NCI-H2196 (cell line): ENCODE measurements around the gene MZF1.

ENCODE experiments used
- DNase-seq: peaks from one replicate; lab custom pipeline; 2025; ENCODE audit not compliant: unreplicated experiment; lab: John Stamatoyannopoulos, UW

The MZF1 gene

DNA sequence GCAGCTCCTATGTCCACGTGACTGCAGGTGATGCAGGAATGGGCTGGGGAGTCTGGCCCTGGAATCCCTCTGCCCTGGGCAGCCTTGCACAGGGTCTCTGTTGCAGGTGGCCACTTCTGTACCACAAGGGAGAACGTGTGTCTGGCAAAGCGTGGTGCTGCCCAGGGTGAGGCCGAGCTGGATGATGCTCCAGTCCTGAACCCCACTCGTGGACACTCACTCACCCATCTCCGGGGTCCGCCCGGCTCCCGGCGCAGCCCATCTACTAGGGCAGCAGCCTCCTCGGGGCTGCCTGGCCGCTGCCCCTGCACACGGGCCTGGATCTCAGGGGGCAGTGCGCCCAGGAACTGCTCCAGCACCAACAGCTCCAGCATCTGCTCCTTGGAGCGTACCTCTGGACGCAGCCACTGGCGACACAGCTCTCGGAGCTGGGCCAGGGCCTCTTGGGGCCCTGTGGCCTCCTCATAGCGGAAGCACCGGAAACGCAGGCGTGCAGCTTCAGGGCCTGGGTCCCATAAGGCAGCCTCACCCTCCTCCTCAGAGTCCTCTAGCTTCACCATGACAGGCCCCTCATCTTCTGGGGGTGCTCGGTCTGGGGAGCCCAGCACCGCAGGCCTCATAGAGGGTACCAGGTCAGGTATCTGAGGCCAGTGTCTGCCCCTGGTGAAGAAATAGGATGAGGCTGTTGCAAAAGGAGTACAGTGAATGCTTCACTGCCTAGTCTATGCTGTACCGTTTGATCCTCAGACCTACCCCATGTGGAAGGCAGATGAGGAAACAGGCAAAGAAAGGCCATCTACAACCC, 2.2 kb downstream of the MZF1 start:
- no peak for DNase-seq

DNA sequence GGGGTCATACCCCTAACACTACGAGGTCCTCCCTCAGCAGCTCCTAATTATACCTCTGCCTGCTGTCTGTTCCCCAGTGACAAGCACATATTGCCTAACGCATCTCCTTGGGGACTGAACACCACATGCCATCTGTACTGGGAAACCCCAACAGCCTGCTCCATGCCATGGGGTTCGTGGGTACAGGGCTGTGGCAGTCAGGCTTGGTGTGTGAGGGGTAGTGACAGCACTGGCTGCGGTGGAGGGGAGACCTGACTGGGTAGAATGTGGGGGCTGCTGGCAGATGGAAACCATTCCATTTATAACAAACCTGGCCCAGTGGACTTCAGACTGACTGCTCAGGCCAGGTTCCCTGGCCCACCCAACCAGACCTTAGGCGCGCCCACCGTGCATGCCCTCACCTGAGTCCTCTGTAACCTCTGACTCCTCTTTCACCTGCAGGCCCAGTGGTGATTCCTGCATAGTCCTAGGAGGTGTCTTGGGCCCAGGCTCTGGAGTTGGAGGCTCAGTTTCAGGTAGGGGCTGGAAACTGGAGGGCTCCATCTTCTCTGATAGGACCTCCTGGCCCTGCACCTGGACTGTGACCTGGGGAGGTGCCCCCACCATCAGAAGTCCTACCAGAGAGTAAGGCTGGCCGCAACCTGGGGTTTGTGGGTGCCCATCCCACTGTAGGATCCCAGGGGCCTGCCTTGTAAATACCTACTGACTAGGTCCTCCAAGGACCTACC, 3.0 kb downstream of the MZF1 start:
- DNase-seq: no peak

DNA sequence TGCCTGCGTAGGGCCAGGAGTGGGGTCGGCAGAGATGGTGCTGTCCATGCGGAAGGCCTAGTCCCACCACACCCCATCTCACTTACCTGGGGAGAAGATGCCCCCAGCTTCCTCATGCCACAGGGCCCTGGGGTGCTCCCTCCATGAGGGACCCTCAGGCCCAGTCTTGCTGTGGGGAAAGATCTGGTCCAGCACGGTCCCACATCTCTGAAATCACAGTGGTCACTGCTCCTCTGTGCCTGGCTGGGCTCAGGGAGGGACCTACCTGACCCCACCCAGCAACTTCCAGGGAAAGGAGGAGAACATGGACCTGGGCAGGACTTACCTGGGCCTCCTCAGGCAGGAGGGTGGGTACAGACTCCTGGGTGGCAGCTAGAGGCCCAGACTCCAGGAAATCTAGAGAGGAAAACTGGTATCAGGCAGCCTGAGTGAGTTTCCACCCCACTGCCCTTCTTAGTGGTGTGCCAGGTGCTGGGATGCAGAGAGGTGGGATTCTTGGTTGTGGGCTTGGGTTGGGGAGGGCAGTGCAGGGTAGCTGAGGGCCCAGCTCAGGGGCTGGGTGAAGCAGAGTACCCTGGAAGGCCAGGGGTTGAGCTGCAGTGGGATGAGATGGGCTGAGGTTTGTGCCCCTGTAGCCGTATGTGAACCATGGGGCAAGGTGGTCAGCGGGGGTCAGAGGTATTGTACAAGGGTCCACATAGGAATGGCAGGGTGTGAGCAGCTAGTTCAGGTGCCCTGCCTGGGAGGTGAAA, 3.8 kb downstream of the MZF1 start:
- no peak for DNase-seq

DNA sequence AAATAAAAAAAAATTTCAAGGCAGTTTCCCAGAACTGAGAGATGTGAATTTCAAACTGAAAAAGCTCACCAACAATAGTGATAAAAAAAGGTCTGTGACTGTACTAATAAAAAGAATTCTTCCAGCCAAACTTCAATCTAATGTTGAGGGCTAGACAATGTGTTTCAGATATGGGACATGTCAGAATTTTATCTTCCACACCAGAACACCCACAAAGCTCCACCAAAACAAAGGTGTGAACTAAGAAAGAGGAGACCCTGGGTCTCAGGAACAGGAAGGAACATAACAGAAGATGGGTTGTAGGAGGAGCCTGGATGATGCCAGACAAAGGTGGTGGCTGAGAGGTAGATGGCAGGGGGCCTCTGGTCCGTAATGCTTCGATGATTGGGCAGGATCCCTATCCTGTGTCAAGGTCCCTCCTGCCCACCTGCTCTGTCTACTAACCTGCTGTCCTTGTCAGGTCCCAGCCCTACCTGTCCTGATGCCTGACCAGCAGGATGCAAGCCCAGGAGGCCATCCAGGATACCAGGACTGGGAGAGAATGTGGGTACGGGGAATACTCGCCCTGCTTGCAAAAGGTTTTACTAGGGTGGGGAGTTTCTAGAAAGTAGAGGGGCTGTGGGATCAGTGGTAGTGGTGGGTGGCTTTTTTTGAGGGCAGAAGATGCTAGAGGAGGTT, 4.5 kb downstream of the MZF1 start:
- DNase-seq: no peak

DNA sequence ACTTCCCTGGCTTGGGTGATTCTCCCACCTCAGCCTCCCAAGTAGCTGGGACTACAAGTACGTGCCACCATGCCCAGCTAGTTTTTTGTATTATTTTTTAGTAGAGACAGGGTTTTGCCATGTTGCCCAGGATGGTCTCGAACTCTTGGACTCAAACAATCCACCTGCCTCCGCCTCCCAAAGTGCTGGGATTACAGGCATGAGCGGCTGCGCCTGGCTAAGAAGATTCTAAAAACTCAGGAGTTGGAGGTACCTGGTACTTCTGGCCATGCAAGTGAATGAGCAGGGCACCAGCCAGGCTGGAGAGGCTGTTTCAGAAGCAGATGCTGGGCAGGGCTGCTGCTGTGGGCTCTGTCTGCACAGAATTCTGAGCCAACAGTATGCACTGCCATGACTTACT, 6.1 kb downstream of the MZF1 start:
- no peak for DNase-seq

DNA sequence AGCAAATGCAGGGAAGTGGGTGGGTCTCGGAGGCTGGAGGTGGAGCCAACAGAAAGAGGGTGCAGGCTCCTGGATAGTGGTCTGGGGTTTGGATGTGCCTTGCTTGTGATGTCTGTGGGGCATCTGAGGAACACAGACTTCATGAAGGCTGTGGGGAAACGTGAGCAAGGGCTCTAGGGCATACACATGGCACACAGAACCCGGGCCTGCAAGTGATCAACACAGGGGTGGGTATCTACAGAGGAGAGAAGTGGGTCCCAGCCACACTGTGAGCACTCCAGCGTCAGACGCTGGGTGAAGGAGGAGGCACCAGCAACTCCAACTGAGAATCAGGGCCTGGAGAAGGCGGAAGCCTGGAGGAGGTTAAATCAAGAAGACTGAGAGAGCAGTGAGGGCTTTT, 9.3 kb downstream of the MZF1 start:
- no peak for DNase-seq

DNA sequence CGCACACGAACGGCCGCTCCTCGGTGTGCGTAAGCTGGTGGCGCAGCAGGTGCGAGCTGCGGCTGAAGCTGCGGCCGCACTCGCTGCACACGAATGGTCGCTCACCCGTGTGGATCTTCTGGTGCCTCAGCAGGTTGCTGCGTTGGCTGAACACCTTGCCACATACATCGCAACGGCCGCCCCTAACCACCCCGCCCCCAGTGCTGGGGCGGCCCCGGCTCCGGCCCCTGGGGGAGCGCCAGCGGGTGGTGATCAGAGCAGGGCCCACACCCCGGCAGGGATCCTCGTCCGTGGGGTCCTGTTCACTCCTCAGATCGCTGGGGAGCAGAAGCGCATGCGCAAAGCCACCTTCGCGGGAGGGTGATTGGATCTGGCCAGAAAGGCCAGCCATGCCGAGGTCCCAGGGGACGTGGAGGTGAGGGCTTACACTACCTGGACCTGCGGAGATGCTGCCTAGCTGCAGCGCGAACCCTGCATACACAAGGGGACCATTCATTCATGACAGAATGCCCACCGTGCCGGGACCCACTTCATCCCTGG, 10.0 kb downstream of the MZF1 start:
- DNase-seq: no peak

DNA sequence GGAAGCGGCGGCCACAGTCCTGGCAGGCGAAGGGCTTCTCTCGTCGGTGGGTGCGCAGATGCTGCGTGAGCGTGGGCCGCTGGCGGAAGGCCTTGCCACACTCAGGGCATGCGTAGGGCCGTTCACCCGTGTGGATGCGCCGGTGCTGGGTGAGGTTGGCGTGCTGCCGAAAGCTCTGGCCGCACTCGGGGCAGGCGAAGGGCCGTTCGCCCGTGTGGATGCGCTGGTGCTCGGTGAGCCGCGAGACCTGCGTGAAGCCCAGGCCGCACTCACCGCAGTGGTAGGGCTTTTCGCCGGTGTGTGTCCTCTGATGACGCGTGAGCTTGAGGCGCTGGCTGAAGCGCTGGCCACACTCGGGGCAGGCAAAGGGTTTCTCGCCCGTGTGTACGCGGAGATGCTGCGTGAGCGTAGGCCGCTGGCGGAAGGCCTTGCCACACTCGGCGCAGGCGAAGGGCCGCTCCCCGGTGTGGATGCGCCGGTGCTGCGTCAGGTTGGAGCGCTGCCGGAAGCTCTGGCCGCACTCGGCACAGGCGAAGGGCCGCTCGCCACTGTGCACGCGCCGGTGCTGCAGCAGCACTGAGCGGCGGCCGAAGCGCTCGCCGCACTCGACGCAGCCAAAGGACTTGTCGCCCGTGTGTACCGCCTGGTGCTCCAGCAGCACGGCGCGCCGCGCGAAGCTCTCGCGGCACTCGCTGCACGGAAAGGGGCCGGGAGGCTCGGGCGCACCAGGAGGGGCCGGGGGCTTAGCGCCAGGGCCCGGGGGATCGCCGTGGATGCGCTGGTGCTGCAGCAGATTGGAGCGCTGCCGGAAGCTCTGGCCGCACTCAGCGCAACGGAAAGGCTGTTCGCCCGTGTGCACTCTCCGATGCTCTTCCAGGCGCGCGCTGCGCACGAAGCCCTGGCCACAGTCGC, 10.8 kb downstream of the MZF1 start:
- DNase-seq: no peak

DNA sequence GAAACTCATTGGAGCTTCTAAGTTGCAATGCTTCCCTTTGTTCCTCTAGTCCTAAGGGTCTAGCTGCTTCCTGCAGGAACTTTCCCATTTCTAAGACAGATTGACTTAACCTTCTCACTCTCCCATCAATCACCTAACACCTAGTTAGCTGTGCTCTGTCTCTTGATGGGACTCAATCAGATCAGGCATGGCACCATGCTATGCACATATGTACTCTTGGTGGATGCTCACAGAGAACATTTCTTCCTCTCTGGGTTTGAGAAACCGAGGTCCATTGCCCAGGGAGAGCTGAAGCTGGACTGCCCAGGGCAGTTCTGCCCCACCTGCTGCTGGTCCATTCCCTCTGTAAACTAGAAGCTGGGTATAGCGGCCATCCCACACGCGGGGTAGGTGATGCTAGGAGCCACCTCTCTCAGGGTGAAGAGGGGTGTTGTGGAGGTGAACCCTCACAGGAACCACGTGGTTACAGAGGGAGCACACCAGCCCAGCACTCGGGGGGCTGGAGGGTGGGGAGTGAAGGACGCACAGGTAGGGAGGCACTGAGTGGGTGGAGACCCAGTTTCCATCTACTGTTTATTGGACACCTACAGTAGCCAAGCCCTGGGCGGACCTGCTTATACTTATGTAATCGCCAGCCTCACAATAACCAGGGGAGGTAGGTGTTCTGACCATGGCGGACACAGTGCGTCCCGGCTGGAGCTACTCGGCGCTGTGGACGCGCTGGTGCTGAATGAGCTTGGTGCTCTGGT, 11.6 kb downstream of the MZF1 start:
- no peak for DNase-seq

DNA sequence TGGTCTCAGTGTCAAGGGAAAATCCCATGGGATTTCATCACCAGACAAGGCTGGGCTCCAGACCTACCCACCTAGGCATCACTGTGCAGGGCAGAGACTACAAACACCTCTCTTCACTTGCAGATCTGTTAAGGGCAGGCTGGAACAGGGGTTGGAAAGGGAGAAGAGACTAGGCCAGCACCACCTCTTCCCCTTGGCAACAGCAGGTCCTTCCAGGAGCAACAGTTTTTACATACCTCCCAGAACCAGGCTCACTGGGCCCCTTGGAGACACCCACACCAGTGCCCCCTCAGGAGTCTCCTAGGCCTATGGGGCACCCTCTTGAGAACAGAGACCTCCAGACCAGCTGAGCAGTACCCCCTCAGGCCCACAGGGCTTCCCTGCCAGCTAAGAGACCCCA, 12.2 kb downstream of the MZF1 start:
- no peak for DNase-seq

DNA sequence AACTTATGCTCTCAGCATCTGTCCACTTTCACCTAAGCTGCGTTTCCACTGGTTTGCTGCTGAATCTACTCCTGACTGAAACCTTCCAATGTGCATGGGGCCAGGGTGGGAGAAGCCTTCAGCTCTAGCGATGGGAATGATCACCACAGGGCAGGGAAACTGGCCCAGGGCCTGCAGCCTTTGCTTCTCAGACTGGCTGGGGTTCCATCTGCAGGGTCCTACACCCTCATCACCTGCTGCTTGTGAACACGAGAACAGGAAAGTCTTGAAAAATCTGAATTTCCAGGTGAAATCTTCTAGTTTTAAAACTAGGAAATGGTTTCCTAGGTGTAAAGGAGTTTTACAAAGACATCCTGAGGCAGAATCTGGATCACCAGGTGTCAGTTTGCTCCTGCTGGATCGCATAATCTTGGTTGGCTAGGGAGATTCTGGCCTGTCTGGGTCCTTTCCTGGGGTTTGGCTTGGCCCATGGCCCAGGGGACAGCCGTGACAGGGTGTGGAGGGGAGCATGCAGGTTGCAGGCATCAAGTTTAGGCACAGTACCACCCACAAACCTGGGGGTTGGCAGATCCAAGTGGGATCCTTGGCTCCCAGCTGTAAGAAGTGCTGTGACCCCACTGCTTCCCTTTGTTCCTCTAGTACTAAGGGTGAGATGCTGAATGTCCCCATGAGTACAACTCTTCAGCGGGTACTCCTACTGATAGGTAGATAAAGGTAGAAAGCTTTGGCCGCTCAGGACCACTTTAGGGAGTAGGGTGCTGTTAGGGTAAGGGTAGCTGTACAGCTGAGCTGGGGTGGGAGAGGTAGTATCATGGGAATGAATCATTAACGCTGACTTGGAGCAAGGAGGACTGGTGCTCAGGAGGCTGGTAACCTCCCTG, 12.9 kb downstream of the MZF1 start:
- DNase-seq: no peak

DNA sequence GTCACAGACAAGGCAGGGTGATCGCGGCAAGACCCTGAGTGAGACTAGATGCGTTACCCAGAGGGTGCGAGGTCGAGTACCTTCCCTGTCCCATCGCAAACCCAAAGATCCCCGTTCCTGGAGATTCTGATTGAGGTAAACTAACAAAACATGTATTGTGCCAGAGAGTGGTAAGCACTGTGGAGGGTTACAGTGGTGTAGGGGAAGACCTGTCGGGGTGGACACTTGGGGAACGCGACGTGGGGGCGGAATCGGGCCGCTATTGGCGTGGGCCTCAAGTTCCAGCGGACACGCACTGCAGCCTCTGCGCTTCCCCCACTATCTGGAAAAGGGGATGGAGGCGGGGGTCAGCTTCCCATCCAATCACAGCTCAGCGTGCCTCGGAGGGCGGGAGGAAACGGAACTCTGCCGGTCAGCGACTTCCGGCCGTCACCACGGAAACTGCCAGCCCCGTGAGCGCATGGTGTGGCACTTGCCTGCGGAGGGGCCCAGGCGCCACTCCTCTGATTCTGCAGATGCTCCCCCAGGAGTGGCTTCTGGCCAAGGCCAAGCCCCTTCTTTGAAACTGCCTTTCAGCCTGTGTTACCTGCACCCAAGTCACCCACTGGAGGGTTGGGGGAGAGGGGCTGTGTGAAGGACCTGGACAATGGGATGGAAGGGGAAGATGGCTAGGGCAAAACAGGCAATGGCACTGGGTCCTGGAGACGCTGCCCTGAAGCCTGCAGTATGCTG, 13.7 kb downstream of the MZF1 start:
- DNase-seq: no peak

DNA sequence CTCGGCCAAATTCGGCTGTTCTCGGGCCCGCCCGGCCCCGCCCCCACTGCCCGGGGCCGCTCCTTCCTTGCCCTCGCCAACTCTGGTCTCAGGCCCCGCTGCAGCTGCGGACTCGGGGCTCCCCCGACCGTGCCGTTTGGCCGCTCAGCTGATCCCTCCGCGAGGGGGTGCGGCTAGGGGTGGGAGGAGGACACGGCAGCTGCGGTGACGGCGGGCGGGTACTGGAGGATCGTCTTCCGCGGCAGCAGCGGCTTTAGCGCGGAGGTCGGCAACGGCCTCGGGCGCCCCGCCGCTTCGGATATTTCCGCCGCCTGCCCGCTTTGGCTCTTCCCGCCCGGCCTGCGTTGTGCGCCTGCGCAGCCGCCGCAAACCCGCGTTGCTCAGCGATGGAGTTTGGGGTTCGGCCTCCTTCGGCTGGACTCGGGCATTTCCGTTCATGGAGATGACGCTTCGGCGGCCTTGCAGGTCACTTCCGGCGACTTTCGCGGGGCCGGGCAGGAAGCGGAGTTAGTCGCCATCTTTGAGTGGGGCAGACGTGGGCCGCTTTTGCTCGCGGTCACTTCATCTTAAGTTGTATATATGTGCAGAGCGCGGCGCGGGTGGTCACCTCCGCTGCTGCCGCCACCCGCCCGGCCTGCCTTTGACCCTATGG, 14.4 kb downstream of the MZF1 start:
- DNase-seq: no peak

DNA sequence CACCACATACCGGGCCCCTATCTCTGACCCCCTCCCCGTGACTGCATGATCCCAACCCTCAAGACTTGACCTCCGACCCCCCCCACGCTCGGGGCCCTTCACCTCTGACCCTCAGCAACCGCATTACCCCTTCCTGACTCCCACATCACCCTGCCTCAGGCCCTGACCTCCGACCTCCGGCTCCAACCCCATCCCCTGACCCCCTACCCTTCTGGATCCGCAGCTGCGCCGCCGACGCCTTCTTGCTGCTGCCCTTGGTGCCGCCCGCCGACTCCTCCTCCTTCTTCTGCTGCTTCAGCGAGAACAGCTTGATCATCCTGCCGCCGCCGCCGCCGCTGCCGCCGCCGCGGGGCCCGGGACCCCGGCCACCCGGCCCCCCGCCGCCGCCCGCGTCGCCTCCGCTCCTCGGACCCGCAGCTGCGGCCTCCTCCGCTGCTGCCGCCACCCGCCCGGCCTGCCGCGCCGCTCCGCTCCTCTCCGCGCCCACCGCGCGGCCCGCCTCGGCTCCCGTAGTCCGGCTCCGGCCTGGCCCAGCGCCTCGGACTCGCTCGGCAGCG, 15.0 kb downstream of the MZF1 start, which contains the start of gene UBE2M:
Gene UBE2M (minus strand): TSS at position 546 of the 557 bp plus-strand sequence. CDS start 230 bp downstream, at position 316.
- DNase-seq: no peak

DNA sequence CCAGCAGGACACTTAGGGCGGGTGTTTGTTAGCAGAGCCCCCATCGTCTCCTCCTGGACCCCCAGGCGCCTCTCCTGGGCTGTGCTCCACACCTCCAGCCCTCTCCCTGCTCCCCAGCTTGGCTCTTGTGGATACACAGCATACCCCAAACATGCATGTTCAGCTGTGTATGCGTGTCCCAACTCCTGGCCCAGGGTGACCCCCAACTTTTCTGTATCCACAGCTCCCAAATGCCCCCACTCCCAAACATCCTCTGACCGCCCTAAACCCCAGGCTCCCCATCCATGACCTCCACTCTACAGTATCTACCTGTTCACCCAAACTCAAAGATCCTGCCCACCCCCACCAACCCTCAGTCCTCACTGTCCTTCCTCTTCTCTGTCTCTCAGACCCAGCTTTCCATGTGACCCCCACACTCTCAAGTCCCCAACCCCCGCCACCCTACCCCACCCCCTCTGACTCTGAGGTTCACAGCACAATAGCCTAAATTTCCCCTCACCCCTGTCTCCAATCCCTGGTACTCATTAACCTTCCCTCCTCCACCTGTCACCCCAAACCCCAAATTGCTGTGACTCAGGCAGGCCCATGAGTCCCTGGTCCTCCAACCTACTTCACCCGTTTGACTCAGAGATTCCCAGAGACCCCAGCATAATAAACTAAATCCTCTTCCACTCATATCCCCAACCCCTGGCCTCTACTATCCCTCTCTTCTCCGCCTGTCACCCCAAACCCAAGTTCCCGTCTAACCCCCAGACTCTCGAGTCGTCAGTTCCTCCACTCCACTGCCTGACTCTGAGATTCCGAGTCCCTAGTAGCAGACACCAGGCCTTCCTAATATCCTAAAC, 15.7 kb downstream of the MZF1 start:
- no peak for DNase-seq
